Neural progenitor cell (in vitro differentiated cells): Measurements from ENCODE around the gene TBCEL. TPM values are rescaled to one million over a fixed set of nuclear protein-coding genes. Genes with fewer than 3 reads are reported as not detected.

Source experiments
- DNase-seq: peaks from one replicate; pipeline ENCODE4 v3.0.0-alpha.2; 2016; ENCODE audit warnings: low spot score
- H2AFZ ChIP-seq: fragments of 200-600 bp; sonication (generic); replicated peaks from 2 replicates; pipeline ENCODE4 v1.6.1; 2016; ENCODE audit warnings: antibody characterized with exemption
- H3F3A ChIP-seq: fragments of 200-600 bp; sonication (generic); 2 replicates; pipeline ENCODE4 v1.6.1; 2016; ENCODE audit warnings: antibody characterized with exemption, low read depth
- H3K27ac ChIP-seq: fragments of 200-600 bp; sonication (generic); 2 replicates; pipeline ENCODE4 v1.5.1; 2016; ENCODE audit warnings: mild to moderate bottlenecking
- H3K27me3 ChIP-seq: fragments of 200-600 bp; sonication (generic); 2 replicates; pipeline ENCODE4 v1.6.1; 2016; ENCODE audit warnings: mild to moderate bottlenecking, moderate library complexity
- H3K36me3 ChIP-seq: fragments of 200-600 bp; sonication (generic); 2 replicates; pipeline ENCODE4 v1.5.1; 2016
- H3K4me1 ChIP-seq: fragments of 200-600 bp; sonication (generic); 2 replicates; pipeline ENCODE4 v1.6.1; 2016; ENCODE audit warnings: mixed run types
- H3K4me2 ChIP-seq: fragments of 200-600 bp; sonication (generic); 2 replicates; pipeline ENCODE4 v1.6.1; 2016
- H3K4me3 ChIP-seq: fragments of 200-600 bp; sonication (generic); 2 replicates; pipeline ENCODE4 v1.5.1; 2016
- H3K79me2 ChIP-seq: fragments of 200-600 bp; sonication (generic); 2 replicates; pipeline ENCODE4 v1.6.1; 2016; ENCODE audit warnings: low read depth
- H3K9ac ChIP-seq: fragments of 200-600 bp; sonication (generic); 2 replicates; pipeline ENCODE4 v1.6.1; 2016
- H3K9me3 ChIP-seq: fragments of 200-600 bp; sonication (generic); 2 replicates; pipeline ENCODE4 v1.5.1; 2016; ENCODE audit warnings: low read depth
- H4K20me1 ChIP-seq: fragments of 200-600 bp; sonication (generic); 2 replicates; pipeline ENCODE4 v1.6.1; 2016; ENCODE audit warnings: low read depth
- H3K27ac Mint-ChIP-seq: 3 replicates; pipeline ENCODE4 v1.8.0; 2021; ENCODE audit warnings: mixed read lengths
- H3K27me3 Mint-ChIP-seq: 2 replicates; pipeline ENCODE4 v1.8.0; 2022; ENCODE audit warnings: low read depth, mild to moderate bottlenecking, inconsistent platforms, moderate library complexity, mixed read lengths; ENCODE audit not compliant: insufficient read depth
- H3K36me3 Mint-ChIP-seq: 3 replicates; pipeline ENCODE4 v1.8.0; 2021; ENCODE audit warnings: mixed read lengths
- H3K4me1 Mint-ChIP-seq: 3 replicates; pipeline ENCODE4 v1.8.0; 2021; ENCODE audit warnings: mixed read lengths
- H3K4me3 Mint-ChIP-seq: 3 replicates; pipeline ENCODE4 v1.8.0; 2021; ENCODE audit warnings: mild to moderate bottlenecking, moderate library complexity, mixed read lengths
- H3K9me3 Mint-ChIP-seq: 3 replicates; pipeline ENCODE4 v1.8.0; 2020; ENCODE audit warnings: mixed read lengths
- EZH2 ChIP-seq: fragments of 200-600 bp; sonication (generic); IDR thresholded peaks from 2 replicates; pipeline ENCODE4 v1.6.1; 2017; ENCODE audit warnings: antibody characterized with exemption, mild to moderate bottlenecking, moderate library complexity
- EZH2phosphoT487 ChIP-seq: fragments of 200-600 bp; sonication (generic); IDR thresholded peaks from 2 replicates; pipeline ENCODE4 v1.6.1; 2017; ENCODE audit warnings: antibody characterized with exemption
- total RNA-seq: library from RNA; depleted of rRNA; stranded (reverse); fragments of >200 nt; gene quantifications from 2 replicates; pipeline ENCODE4 v1.2.3, GENCODE V29; 2015; ENCODE audit warnings: low replicate concordance
- TF ChIP-seq, protein P1 (sequence below): fragments of 200-600 bp; sonication (generic); IDR thresholded peaks from 2 replicates; pipeline ENCODE4 v1.5.1; 2017; ENCODE audit warnings: antibody characterized with exemption, mild to moderate bottlenecking

TBCEL gene
- total RNA-seq, 1 donor from 2014 or later = 22.3 TPM

DNA sequence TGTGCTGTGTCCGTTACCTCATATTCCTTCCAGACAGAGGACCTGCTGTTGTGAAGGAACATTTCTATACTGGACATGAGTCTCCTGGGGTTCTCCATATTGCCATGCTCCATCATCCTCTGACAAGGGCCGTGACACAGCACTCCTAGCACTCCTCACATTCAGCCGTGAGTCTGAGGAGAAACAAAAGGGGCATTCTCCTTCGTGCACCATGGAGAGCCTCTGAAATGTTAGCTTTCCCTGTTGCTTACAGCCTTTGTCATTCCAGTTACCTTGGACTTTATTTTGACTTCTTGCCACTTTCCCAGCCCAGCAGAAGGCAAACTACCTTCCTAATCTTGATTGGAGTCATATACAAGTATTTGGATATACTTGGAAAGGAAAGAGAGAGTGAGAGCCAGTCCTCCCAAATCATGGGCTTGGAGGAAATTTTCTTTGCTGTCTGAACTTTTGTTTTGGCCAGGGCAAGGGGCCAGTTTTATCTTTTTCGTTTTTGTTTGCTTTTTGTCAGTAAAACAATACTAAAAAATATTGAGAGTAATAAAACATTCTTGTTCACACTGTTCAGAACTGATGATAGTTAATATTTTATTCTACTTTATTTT is 48.0 kb downstream of the TBCEL start:
- peaks cover 17% of the 10 kb centered on the region for H3K36me3 Mint-ChIP-seq
- Histone ChIP-seq H3K79me2 (no peaks in the 10 kb centered on the region), H3K27ac (no peak overlapping the region), H3K4me2 (no peak overlapping the region), H2AFZ (no peak overlapping the region), H3F3A (peaks cover 19% of the 10 kb centered on the region), H3K9me3 (no peaks in the 10 kb centered on the region), H3K36me3 (peaks cover 13% of the 10 kb centered on the region), H3K4me3 (no peak overlapping the region), H3K27me3 (no peaks in the 10 kb centered on the region), H3K9ac (no peak overlapping the region), H3K4me1 (peaks cover 12% of the 10 kb centered on the region), H4K20me1 (peaks cover 26% of the 10 kb centered on the region)
- peak overlapping the region; percentile 50 for H3K4me3 Mint-ChIP-seq
- DNase-seq = peak; percentile 54
- no peaks in the 10 kb centered on the region for H3K27me3 Mint-ChIP-seq
- peak overlapping the region; percentile 96 for H3K27ac Mint-ChIP-seq
- TF ChIP-seq EZH2phosphoT487 (no peak), EZH2 (no peak)
- TF ChIP-seq, protein P1, sequence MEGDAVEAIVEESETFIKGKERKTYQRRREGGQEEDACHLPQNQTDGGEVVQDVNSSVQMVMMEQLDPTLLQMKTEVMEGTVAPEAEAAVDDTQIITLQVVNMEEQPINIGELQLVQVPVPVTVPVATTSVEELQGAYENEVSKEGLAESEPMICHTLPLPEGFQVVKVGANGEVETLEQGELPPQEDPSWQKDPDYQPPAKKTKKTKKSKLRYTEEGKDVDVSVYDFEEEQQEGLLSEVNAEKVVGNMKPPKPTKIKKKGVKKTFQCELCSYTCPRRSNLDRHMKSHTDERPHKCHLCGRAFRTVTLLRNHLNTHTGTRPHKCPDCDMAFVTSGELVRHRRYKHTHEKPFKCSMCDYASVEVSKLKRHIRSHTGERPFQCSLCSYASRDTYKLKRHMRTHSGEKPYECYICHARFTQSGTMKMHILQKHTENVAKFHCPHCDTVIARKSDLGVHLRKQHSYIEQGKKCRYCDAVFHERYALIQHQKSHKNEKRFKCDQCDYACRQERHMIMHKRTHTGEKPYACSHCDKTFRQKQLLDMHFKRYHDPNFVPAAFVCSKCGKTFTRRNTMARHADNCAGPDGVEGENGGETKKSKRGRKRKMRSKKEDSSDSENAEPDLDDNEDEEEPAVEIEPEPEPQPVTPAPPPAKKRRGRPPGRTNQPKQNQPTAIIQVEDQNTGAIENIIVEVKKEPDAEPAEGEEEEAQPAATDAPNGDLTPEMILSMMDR = no peak
- H3K4me1 Mint-ChIP-seq = peaks cover 16% of the 10 kb centered on the region
- no peaks in the 10 kb centered on the region for H3K9me3 Mint-ChIP-seq

DNA sequence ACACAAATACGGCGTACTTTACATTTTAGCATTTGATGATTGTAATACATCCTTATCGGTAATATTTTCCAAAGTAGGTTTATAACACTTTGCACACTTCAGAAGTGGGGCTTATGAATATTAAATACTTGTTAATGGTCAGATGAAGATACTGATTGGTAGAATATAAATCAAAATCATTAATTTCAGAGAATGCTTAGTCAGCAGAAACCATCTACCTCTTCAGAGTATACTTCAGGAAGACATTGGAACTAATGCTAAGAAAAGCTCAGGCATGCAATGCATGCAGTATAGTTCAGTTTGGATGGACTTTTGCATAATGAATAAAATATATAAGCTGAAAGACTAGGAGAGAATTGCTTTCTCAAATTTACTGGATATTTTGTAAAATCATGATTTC is 57.4 kb downstream of the TBCEL start:
- no peak for TF ChIP-seq EZH2phosphoT487
- TF ChIP-seq EZH2 = no peak
- TF ChIP-seq, protein P1 = no peak
- H4K20me1 ChIP-seq = peaks cover 40% of the 10 kb centered on the region
- H3K9ac ChIP-seq = no peak overlapping the region
- no peak for DNase-seq
- no peaks in the 10 kb centered on the region for H3K79me2 ChIP-seq
- H3K36me3 ChIP-seq = no peaks in the 10 kb centered on the region
- Mint-ChIP-seq H3K4me1 (peaks cover 6% of the 10 kb centered on the region), H3K9me3 (no peaks in the 10 kb centered on the region), H3K27ac (no peak overlapping the region), H3K4me3 (no peak overlapping the region), H3K27me3 (no peaks in the 10 kb centered on the region), H3K36me3 (peaks cover 6% of the 10 kb centered on the region)
- H2AFZ ChIP-seq = no peak overlapping the region
- H3F3A ChIP-seq = no peaks in the 10 kb centered on the region
- H3K9me3 ChIP-seq = no peaks in the 10 kb centered on the region
- no peaks in the 10 kb centered on the region for H3K27me3 ChIP-seq
- no peak overlapping the region for H3K4me3 ChIP-seq
- no peak overlapping the region for H3K27ac ChIP-seq
- no peaks in the 10 kb centered on the region for H3K4me1 ChIP-seq
- no peak overlapping the region for H3K4me2 ChIP-seq

DNA sequence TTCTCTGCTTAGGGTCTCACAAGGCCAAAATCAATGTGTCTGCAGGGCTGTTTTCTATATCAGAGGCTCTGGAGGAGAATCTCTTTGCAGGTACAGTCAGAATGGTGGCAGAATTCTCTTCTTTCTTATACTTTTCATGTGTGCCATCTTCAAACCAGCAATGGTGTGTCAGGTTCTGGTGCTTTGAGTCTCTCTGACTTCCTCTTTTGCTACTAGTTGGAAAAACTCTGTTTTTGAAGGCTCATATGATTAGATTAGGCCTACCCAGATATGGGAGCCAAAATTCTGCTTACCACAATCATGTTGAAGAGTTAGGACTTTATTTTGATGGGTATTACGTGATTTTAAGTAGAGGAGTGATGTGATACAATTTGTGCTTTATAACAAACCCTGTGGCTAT is 58.3 kb downstream of the TBCEL start:
- H3K27me3 ChIP-seq = no peaks in the 10 kb centered on the region
- Mint-ChIP-seq H3K36me3 (peaks cover 10% of the 10 kb centered on the region), H3K27me3 (no peaks in the 10 kb centered on the region), H3K27ac (no peak overlapping the region), H3K9me3 (no peaks in the 10 kb centered on the region), H3K4me3 (no peak overlapping the region), H3K4me1 (peaks cover 6% of the 10 kb centered on the region)
- no peak overlapping the region for H3K4me2 ChIP-seq
- no peak overlapping the region for H3K27ac ChIP-seq
- H3K9ac ChIP-seq = no peak overlapping the region
- no peak overlapping the region for H3K4me3 ChIP-seq
- no peaks in the 10 kb centered on the region for H3K36me3 ChIP-seq
- no peak for DNase-seq
- H3K9me3 ChIP-seq = no peaks in the 10 kb centered on the region
- TF ChIP-seq, protein P1 = no peak
- TF ChIP-seq EZH2phosphoT487 = no peak
- no peak for TF ChIP-seq EZH2
- no peaks in the 10 kb centered on the region for H3F3A ChIP-seq
- no peak overlapping the region for H2AFZ ChIP-seq
- H3K79me2 ChIP-seq = no peaks in the 10 kb centered on the region
- peaks cover 40% of the 10 kb centered on the region for H4K20me1 ChIP-seq
- no peaks in the 10 kb centered on the region for H3K4me1 ChIP-seq
